Fibroblast of villous mesenchyme (primary cell): Measurements from ENCODE around the gene PYGL. TPM values are rescaled to one million over a fixed set of nuclear protein-coding genes. Genes with fewer than 3 reads are reported as not detected.

Experiments
- DNase-seq: peaks from one replicate; pipeline ENCODE4 v3.0.0-alpha.2; 2010; ENCODE audit warnings: low read depth
- H3K4me3 ChIP-seq: 2 replicates; pipeline ENCODE4 v1.5.1; 2011; ENCODE audit warnings: low read depth, mild to moderate bottlenecking, low read length
- total RNA-seq: library from RNA; depleted of rRNA; stranded (reverse); fragments of >200 nt; gene quantifications from 2 replicates; pipeline ENCODE4 v1.2.3, GENCODE V29; 2012
- TF ChIP-seq, protein P1 (sequence below): IDR thresholded peaks from 2 replicates; pipeline ENCODE4 v1.5.1; 2012; ENCODE audit warnings: low read depth, mild to moderate bottlenecking, low read length; ENCODE audit not compliant: insufficient read depth

Gene PYGL
- 47.7 and 82.5 TPM in 2 replicates for total RNA-seq

DNA sequence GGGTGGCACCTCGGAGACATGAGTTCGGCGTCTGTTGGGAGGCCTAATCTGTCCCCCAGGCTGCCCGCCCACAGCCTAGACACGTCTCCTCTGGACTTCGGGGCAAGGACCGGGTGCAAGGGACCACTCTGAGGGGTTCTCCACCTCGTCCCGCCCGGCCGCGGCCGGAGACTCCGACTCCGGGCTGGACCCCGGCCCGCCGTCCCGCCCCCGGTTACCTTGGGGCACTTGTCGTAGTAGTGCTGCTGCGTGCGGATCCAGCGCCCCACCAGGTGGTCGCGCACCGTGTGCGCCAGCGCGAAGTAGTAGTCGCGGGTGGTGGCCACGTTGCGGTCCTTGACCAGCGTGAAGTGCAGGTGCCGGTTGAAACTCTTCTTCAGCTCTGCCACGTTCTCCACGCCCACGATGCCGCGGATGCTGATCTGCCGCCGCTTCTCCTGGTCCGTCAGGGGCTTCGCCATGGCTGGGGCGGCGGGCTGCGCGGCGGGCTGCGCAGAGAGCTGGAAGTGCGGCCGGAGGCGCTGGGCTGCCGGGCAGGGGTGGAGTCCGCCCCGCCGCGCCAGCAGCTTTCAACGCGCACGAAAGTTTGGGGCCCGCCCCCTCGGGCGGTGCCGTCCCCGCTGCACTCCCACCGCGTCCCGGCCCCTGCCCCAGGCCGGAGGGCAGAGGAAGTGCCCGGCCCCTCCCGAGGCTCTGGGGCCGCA, at the start of gene PYGL:
Gene PYGL, minus strand, starts transcription at position 541 of the 704 bp plus-strand sequence. Its CDS starts 80 bp downstream, at position 461.
- TF ChIP-seq, protein P1, sequence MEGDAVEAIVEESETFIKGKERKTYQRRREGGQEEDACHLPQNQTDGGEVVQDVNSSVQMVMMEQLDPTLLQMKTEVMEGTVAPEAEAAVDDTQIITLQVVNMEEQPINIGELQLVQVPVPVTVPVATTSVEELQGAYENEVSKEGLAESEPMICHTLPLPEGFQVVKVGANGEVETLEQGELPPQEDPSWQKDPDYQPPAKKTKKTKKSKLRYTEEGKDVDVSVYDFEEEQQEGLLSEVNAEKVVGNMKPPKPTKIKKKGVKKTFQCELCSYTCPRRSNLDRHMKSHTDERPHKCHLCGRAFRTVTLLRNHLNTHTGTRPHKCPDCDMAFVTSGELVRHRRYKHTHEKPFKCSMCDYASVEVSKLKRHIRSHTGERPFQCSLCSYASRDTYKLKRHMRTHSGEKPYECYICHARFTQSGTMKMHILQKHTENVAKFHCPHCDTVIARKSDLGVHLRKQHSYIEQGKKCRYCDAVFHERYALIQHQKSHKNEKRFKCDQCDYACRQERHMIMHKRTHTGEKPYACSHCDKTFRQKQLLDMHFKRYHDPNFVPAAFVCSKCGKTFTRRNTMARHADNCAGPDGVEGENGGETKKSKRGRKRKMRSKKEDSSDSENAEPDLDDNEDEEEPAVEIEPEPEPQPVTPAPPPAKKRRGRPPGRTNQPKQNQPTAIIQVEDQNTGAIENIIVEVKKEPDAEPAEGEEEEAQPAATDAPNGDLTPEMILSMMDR: no peak
- peak; percentile 73 for DNase-seq

DNA sequence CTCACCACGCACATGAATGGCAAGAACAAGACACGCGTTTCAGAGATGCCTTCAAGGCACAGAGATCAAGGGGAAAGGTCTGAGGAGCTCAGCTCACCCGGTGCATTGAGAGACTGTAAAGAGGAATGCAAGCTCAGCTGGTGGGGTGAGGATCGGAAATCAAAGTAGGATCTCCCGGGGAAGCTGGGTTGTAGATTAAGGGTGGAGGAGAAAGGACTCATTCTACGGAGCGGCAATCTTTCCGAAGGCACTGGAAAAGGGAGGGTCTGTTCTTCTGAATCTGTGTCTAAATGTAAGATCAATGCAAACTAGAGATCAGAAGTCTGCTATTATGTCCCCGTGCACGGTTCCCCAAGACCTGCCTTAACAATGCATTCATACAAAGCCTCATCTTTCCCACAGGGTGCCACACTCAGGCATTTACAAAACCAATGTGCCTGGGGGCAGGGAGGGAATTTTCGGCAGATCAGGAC, 41.6 kb upstream of the PYGL start:
- no peak overlapping the region for H3K4me3 ChIP-seq
- TF ChIP-seq, protein P1: no peak
- no peak for DNase-seq

More for the DNA sequence above, at the start of gene PYGL:
- peak within 1 kb of the TSS; percentile 80 for H3K4me3 ChIP-seq

- TF ChIP-seq, protein P1: no peak
- DNase-seq: peak; percentile 16
- H3K4me3 ChIP-seq: no peak overlapping the region
Measured at GRCh38 chr14:50985124-50985858, 41.0 kb upstream of the PYGL start.

GRCh38 chr14:50984036-50984710, 39.9 kb upstream of the PYGL start:
- DNase-seq: no peak
- H3K4me3 ChIP-seq: no peak overlapping the region
- TF ChIP-seq, protein P1: no peak

DNA sequence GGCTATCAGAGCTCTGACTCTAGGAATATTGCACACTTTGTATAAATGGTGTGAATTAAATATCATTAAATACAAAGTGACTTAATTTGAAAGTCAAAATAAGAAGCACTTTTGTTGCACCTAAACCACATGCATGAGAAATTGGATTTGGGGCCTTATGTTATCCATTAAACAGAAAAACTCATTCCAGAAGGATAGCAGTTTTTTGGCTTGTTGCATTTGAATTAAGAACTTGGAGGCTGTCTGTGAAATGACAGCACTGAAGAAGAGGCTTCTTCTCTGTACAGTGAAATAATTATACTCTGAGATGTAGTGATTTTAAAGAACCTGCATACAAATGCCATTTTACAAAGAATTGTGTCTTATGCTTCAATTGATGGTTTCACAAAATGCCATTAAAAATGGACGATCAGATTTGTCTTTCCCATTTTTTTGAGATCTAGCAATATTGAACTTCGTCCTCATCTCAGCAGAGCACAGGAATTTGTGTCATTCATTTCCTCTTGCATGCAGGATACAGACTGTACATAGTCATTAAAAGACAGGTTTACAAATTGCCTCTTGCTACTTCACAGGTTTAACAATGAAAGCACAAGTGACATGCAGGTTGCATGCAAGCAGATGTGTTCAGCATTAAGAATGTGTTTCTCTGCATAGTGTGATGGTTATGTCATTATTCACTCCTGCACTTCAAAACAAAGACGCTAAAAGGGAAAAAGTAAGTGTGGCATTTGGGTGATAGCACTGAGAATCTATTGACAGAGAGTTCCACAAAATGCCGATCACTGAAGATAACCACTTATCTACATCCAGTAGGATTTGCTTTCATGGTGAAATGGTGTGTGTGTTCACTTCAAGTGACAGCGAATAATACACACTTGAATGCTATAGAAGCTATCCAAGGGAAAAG, 35.9 kb upstream of the PYGL start:
- TF ChIP-seq, protein P1: no peak
- no peak for DNase-seq
- no peak overlapping the region for H3K4me3 ChIP-seq

DNA sequence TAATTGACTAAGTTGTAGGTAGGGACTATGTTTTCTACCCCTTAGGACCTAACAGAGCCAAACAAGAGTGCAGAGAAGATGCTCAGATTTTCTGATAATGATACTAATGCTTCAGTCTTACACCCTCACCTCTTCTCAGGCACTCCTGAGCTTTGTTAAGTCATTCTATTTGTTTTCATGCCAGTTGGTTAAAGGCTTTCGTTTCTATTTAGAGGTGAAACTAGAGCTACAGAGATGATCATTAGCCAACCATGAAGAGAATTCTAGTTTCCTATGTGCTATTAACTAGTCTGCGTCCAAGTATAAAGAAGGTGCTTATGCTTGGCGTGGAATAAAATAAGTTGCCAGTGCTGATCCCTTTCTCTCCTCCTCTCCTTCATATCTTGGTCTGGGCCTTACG, 34.6 kb upstream of the PYGL start:
- no peak overlapping the region for H3K4me3 ChIP-seq
- TF ChIP-seq, protein P1: no peak
- DNase-seq: no peak
